IMR-90 (cell line): ENCODE measurements around the gene RAB1B. TPM values are rescaled to one million over a fixed set of nuclear protein-coding genes. Genes with fewer than 3 reads are reported as not detected.

Experiments
- ATAC-seq: fragments of 200-7000 bp; cut with Tn5 transposase; 2 replicates; pipeline ENCODE4 v1.9.1; 2020; ENCODE audit warnings: low read depth, mild to moderate bottlenecking, moderate library complexity
- BruUV-seq: library from RNA; stranded (reverse); fragments of 400-500 nt; replicated peaks from 2 replicates; lab custom pipeline; 2021; lab: Mats Ljungman, UMichigan
- CTCF ChIA-PET: fragments of 300-600 bp; formaldehyde crosslinking; extraction: SDS; loops from one replicate; lab custom pipeline; 2021; ENCODE audit warnings: antibody characterized with exemption; lab: Yijun Ruan, JAX
- POLR2A ChIA-PET: fragments of 300-600 bp; sonication (Branson Sonifier 250); formaldehyde crosslinking; loops from one replicate; lab custom pipeline; 2022; ENCODE audit warnings: antibody characterized with exemption; ENCODE audit not compliant: unreplicated experiment; lab: Charles Lee
- DNase-seq: peaks from one replicate; pipeline ENCODE4 v3.0.0; 2013
- H2AFZ ChIP-seq: replicated peaks from 2 replicates; pipeline ENCODE3; 2013; ENCODE audit warnings: low read length, mild to moderate bottlenecking; ENCODE audit not compliant: poor library complexity
- H2AK5ac ChIP-seq: 2 replicates; pipeline ENCODE4 v1.6.1; 2013; ENCODE audit warnings: low read depth, low read length, inconsistent platforms
- H2AK9ac ChIP-seq: replicated peaks from 2 replicates; pipeline ENCODE3; 2013; ENCODE audit warnings: mild to moderate bottlenecking, low read depth, low read length, moderate library complexity; ENCODE audit not compliant: poor library complexity
- H2BK120ac ChIP-seq: 2 replicates; pipeline ENCODE4 v1.6.1; 2013; ENCODE audit warnings: low read depth, low read length, inconsistent platforms
- H2BK15ac ChIP-seq: 3 replicates; pipeline ENCODE4 v1.6.1; 2013; ENCODE audit warnings: low read depth, low read length, inconsistent platforms
- H2BK20ac ChIP-seq: 2 replicates; pipeline ENCODE4 v1.6.1; 2013; ENCODE audit warnings: low read depth, mild to moderate bottlenecking, inconsistent platforms, low read length, moderate library complexity
- H2BK5ac ChIP-seq: 2 replicates; pipeline ENCODE4 v1.6.1; 2013; ENCODE audit warnings: mild to moderate bottlenecking, low read depth, low read length, inconsistent platforms; ENCODE audit not compliant: poor library complexity, severe bottlenecking
- H3K14ac ChIP-seq: replicated peaks from 2 replicates; pipeline ENCODE4 v1.6.1; 2013; ENCODE audit warnings: low read depth, low read length, inconsistent platforms
- H3K18ac ChIP-seq: 2 replicates; pipeline ENCODE4 v1.6.1; 2013; ENCODE audit warnings: low read depth, low read length, control low read depth
- H3K23ac ChIP-seq: 2 replicates; pipeline ENCODE4 v1.6.1; 2013; ENCODE audit warnings: low read depth, low read length, inconsistent platforms
- H3K27ac ChIP-seq: 2 replicates; pipeline ENCODE4 v1.5.1; 2013; ENCODE audit warnings: mild to moderate bottlenecking, control low read depth, low read length; ENCODE audit not compliant: insufficient read depth
- H3K27me3 ChIP-seq: 2 replicates; pipeline ENCODE4 v1.6.1; 2013; ENCODE audit warnings: low read length; ENCODE audit not compliant: control insufficient read depth, insufficient read depth
- H3K36me3 ChIP-seq: 2 replicates; pipeline ENCODE4 v1.6.1; 2013; ENCODE audit warnings: low read length, mixed read lengths; ENCODE audit not compliant: control insufficient read depth, insufficient read depth
- H3K4ac ChIP-seq: 2 replicates; pipeline ENCODE4 v1.6.1; 2013; ENCODE audit warnings: low read depth, low read length, inconsistent platforms
- H3K4me1 ChIP-seq: 2 replicates; pipeline ENCODE4 v1.6.1; 2013; ENCODE audit warnings: low read length, mixed read lengths; ENCODE audit not compliant: control insufficient read depth, insufficient read depth
- H3K4me2 ChIP-seq: 2 replicates; pipeline ENCODE4 v1.6.1; 2013; ENCODE audit warnings: low read depth, mild to moderate bottlenecking, control low read depth, low read length, moderate library complexity
- H3K4me3 ChIP-seq: 2 replicates; pipeline ENCODE4 v1.5.1; 2013; ENCODE audit warnings: low read depth, mild to moderate bottlenecking, control low read depth, low read length, moderate library complexity; ENCODE audit not compliant: insufficient read depth
- H3K56ac ChIP-seq: 2 replicates; pipeline ENCODE4 v1.6.1; 2013; ENCODE audit warnings: low read length, inconsistent platforms; ENCODE audit not compliant: insufficient read depth; ENCODE audit errors: extremely low read depth
- H3K79me1 ChIP-seq, 2 experiments: 2 replicates each; pipeline ENCODE4 v1.6.1; 2013; ENCODE audit warnings: low read length in 2 of 2, inconsistent platforms in 1 of 2, low read depth in 1 of 2
- H3K9ac ChIP-seq: 2 replicates; pipeline ENCODE4 v1.6.1; 2013; ENCODE audit warnings: low read depth, low read length, control low read depth
- H3K9me1 ChIP-seq: 2 replicates; pipeline ENCODE4 v1.6.1; 2013; ENCODE audit warnings: low read length, inconsistent platforms; ENCODE audit not compliant: insufficient read depth
- H3K9me3 ChIP-seq: 2 replicates; pipeline ENCODE4 v1.6.1; 2013; ENCODE audit warnings: low read length; ENCODE audit not compliant: control insufficient read depth, insufficient read depth
- H4K20me1 ChIP-seq: 2 replicates; pipeline ENCODE4 v1.6.1; 2013; ENCODE audit warnings: low read length, inconsistent platforms; ENCODE audit not compliant: insufficient read depth
- H4K5ac ChIP-seq: 2 replicates; pipeline ENCODE4 v1.6.1; 2013; ENCODE audit warnings: mild to moderate bottlenecking, low read depth, low read length, control low read depth
- H4K8ac ChIP-seq, 2 experiments: 2 replicates each; pipeline ENCODE4 v1.6.1; 2013; ENCODE audit warnings: low read depth in 2 of 2, low read length in 2 of 2, control low read depth in 1 of 2, inconsistent platforms in 1 of 2
- H4K91ac ChIP-seq: 2 replicates; pipeline ENCODE4 v1.6.1; 2013; ENCODE audit warnings: low read depth, low read length, inconsistent platforms; ENCODE audit not compliant: insufficient read depth
- BHLHE40 ChIP-seq: fragments of 150-350 bp; IDR thresholded peaks from 2 replicates; pipeline ENCODE4 v1.6.1; 2016; ENCODE audit warnings: mild to moderate bottlenecking, low read depth, low read length
- CEBPB ChIP-seq: IDR thresholded peaks from 2 replicates; pipeline ENCODE4 v1.6.1; 2012; ENCODE audit warnings: low read depth, low read length, improper control_type of control experiment
- CHD1 ChIP-seq: IDR thresholded peaks from 2 replicates; pipeline ENCODE4 v1.6.1; 2012; ENCODE audit warnings: low read depth, low read length, improper control_type of control experiment
- CTCF ChIP-seq: conservative IDR thresholded peaks from 2 replicates; pipeline ENCODE4 v1.5.1; 2012; ENCODE audit warnings: mild to moderate bottlenecking, low read depth, low read length, improper control_type of control experiment
- FOS ChIP-seq: fragments of 150-350 bp; IDR thresholded peaks from 2 replicates; pipeline ENCODE4 v1.6.1; 2016; ENCODE audit warnings: low read depth, low read length
- MAFK ChIP-seq: IDR thresholded peaks from 2 replicates; pipeline ENCODE4 v1.6.1; 2012; ENCODE audit warnings: low read depth, low read length, improper control_type of control experiment
- MAZ ChIP-seq: IDR thresholded peaks from 2 replicates; pipeline ENCODE4 v1.6.1; 2012; ENCODE audit warnings: low read depth, mild to moderate bottlenecking, low read length, improper control_type of control experiment, moderate library complexity, borderline replicate concordance
- MXI1 ChIP-seq: IDR thresholded peaks from 2 replicates; pipeline ENCODE4 v1.6.1; 2012; ENCODE audit warnings: low read depth, mild to moderate bottlenecking, low read length, moderate library complexity, borderline replicate concordance
- NFE2L2 ChIP-seq: fragments of 150-350 bp; IDR thresholded peaks from 2 replicates; pipeline ENCODE4 v1.6.1; 2016; ENCODE audit warnings: low read depth, mild to moderate bottlenecking, low read length
- POLR2A ChIP-seq: IDR thresholded peaks from 2 replicates; pipeline ENCODE4 v1.6.1; 2012; ENCODE audit warnings: mild to moderate bottlenecking, low read depth, low read length
- RAD21 ChIP-seq: IDR thresholded peaks from 2 replicates; pipeline ENCODE4 v1.6.1; 2012; ENCODE audit warnings: low read length, improper control_type of control experiment
- RCOR1 ChIP-seq: IDR thresholded peaks from 2 replicates; pipeline ENCODE4 v1.6.1; 2012; ENCODE audit warnings: mild to moderate bottlenecking, low read length, improper control_type of control experiment; ENCODE audit not compliant: insufficient replicate concordance
- RFX5 ChIP-seq: IDR thresholded peaks from 2 replicates; pipeline ENCODE4 v1.8.0; 2012; ENCODE audit warnings: low read depth, mild to moderate bottlenecking, low read length, moderate library complexity
- SMC3 ChIP-seq: fragments of 150-350 bp; IDR thresholded peaks from 2 replicates; pipeline ENCODE4 v1.6.1; 2016; ENCODE audit warnings: low read depth, mild to moderate bottlenecking, antibody characterized with exemption, low read length, moderate library complexity
- USF2 ChIP-seq: fragments of 150-350 bp; IDR thresholded peaks from 2 replicates; pipeline ENCODE4 v1.6.1; 2017; ENCODE audit warnings: mild to moderate bottlenecking, antibody characterized with exemption, low read length, low read depth
- WGBS, 2 experiments: methylation state at CpG; one replicate each; pipeline versions ENCODE4 v1.1.5 to v1.1.7; 2013; ENCODE audit warnings: missing lambda C conversion rate in 2 of 2; ENCODE audit not compliant: insufficient read length in 1 of 2; ENCODE audit errors: extremely low coverage in 2 of 2; 5-methylcytosine and 5-hydroxymethylcytosine counted together
- dilution Hi-C: fragments of 300-500 bp; cut with HindIII; formaldehyde crosslinking; loops from one replicate; pipeline ENCODE4 v1.14.3; 2018; ENCODE audit warnings: low sequenced_read_pairs; ENCODE audit not compliant: unreplicated experiment
- in situ Hi-C: fragments of 300-500 bp; cut with MboI; formaldehyde crosslinking; loops from 3 replicates; pipeline ENCODE4 v1.14.3; 2019; ENCODE audit warnings: low sequenced_read_pairs, inconsistent platforms, mixed read lengths
- intact Hi-C: fragments of 100-400 bp; cut with micrococcal nuclease; formaldehyde crosslinking; loops from 2 replicates; pipeline ENCODE4 v1.10.0; 2022
- polyA plus RNA-seq, 3 experiments: library from polyadenylated mRNA; depleted of rRNA; stranded (reverse); fragments of >200 nt; gene quantifications; 2 replicates each; pipeline ENCODE4 v1.2.3, GENCODE V29; 2012; ENCODE audit warnings: low replicate concordance in 1 of 3
- total RNA-seq: library from RNA; depleted of rRNA; stranded (reverse); fragments of >200 nt; gene quantifications from 2 replicates; pipeline ENCODE4 v1.2.3, GENCODE V29; 2012
- TF ChIP-seq, protein P1 (sequence below): fragments of 150-350 bp; IDR thresholded peaks from 2 replicates; pipeline ENCODE4 v1.6.1; 2016; ENCODE audit warnings: low read depth, mild to moderate bottlenecking, low read length, moderate library complexity, borderline replicate concordance

RAB1B gene
- total and polyA plus RNA-seq, 2 of the 4 experiments (the other 2 are of a cell fraction): 83.7 to 248 TPM

GRCh38 chr11:66251809-66252208, 16.6 kb upstream of the RAB1B start:
- WGBS, 2 experiments: 96% methylated on average over 4 of the region's 7 CpGs; no CpG with 5 or more reads in 1 of the 2 experiments
- Histone ChIP-seq H2AK5ac (no peak overlapping the region), H4K91ac (no peak overlapping the region), H4K8ac (no peak overlapping the region), H3K56ac (no peak overlapping the region), H3K4me3 (no peak overlapping the region), H2BK15ac (no peak overlapping the region), H3K9me1 (peaks cover 11% of the 10 kb centered on the region; the same call in 1 of the 2 replicates), H3K27me3 (no peaks in the 10 kb centered on the region), H3K27ac (no peak overlapping the region), H3K9me3 (no peaks in the 10 kb centered on the region), H2AK9ac (no peak overlapping the region), H3K79me1 (peaks cover 2 to 3% of the 10 kb centered on the region in 2 experiments; a peak in 3 of 4 replicates), H3K4me1 (peaks cover 2% of the 10 kb centered on the region; the same call in 1 of the 2 replicates), H4K20me1 (no peaks in the 10 kb centered on the region), H2BK20ac (no peak overlapping the region), H4K5ac (no peak overlapping the region), H2BK5ac (no peak overlapping the region), H2BK120ac (no peak overlapping the region), H3K4ac (no peak overlapping the region), H3K23ac (no peak overlapping the region), H3K36me3 (peaks cover 10% of the 10 kb centered on the region), H3K4me2 (no peak overlapping the region), H2AFZ (no peak overlapping the region), H3K14ac (no peak overlapping the region), H3K9ac (no peak overlapping the region), H3K18ac (no peak overlapping the region)
- intact Hi-C loops: no loop called here
- DNase-seq (no peak), ATAC-seq (no peak)
- no TSS peak for BruUV-seq
- dilution Hi-C loops: no loop called here
- in situ Hi-C loops: no loop called here
- ChIA-PET POLR2A (no interaction called here), CTCF (no interaction called here)
- TF ChIP-seq CTCF: no peak
- no peak for TF ChIP-seq NFE2L2
- TF ChIP-seq MXI1: no peak
- no peak for TF ChIP-seq SMC3
- no peak for TF ChIP-seq MAFK
- TF ChIP-seq RCOR1: no peak
- TF ChIP-seq FOS: no peak
- TF ChIP-seq BHLHE40: no peak
- TF ChIP-seq RAD21: no peak
- TF ChIP-seq RFX5: no peak
- TF ChIP-seq MAZ: no peak
- TF ChIP-seq, protein P1, sequence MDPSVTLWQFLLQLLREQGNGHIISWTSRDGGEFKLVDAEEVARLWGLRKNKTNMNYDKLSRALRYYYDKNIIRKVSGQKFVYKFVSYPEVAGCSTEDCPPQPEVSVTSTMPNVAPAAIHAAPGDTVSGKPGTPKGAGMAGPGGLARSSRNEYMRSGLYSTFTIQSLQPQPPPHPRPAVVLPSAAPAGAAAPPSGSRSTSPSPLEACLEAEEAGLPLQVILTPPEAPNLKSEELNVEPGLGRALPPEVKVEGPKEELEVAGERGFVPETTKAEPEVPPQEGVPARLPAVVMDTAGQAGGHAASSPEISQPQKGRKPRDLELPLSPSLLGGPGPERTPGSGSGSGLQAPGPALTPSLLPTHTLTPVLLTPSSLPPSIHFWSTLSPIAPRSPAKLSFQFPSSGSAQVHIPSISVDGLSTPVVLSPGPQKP: no peak
- no peak for TF ChIP-seq USF2
- no peak for TF ChIP-seq POLR2A
- no peak for TF ChIP-seq CHD1
- no peak for TF ChIP-seq CEBPB
